Fibroblast of peridontal ligament (primary cell): ENCODE data around the gene RNF207.

Experiments used
- DNase-seq: peaks from one replicate; pipeline ENCODE4 v3.0.0-alpha.2; 2010; ENCODE audit errors: extremely low read depth

Gene RNF207, protein sequence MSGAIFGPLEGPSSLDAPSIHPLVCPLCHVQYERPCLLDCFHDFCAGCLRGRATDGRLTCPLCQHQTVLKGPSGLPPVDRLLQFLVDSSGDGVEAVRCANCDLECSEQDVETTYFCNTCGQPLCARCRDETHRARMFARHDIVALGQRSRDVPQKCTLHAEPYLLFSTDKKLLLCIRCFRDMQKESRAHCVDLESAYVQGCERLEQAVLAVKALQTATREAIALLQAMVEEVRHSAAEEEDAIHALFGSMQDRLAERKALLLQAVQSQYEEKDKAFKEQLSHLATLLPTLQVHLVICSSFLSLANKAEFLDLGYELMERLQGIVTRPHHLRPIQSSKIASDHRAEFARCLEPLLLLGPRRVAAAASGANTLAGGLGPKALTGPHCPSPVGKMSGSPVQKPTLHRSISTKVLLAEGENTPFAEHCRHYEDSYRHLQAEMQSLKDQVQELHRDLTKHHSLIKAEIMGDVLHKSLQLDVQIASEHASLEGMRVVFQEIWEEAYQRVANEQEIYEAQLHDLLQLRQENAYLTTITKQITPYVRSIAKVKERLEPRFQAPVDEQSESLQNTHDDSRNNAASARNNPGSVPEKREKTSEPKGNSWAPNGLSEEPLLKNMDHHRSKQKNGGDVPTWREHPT

GRCh38 chr1:6205849-6206519 lies at the start of gene RNF207:
Gene RNF207 (plus strand): TSS chr1:6206119. CDS start chr1:6206536, 417 bp downstream.
- peak; percentile 30 for DNase-seq

DNA sequence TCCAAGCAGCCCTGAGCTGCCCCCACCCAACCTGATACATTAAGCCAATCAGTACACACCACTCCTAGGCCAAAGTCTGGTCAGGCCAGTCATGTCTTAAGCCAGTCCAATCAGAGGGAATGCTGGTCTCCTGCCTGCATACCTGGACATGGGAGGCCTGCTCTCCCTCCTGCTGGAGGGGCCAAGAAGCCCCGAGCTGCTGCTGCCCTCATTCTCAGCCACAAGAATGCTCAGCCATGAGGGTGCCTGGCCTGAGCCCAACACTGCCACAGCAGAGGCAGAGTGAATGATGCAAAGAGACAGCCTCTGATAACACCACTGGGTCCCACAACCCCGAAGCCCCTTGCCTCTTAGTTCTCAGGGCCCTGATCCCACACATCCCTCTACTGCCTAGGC lies 48.8 kb upstream of the RNF207 start:
- no peak for DNase-seq

GRCh38 chr1:6157528-6158174 lies 48.3 kb upstream of the RNF207 start:
- no peak for DNase-seq

DNA sequence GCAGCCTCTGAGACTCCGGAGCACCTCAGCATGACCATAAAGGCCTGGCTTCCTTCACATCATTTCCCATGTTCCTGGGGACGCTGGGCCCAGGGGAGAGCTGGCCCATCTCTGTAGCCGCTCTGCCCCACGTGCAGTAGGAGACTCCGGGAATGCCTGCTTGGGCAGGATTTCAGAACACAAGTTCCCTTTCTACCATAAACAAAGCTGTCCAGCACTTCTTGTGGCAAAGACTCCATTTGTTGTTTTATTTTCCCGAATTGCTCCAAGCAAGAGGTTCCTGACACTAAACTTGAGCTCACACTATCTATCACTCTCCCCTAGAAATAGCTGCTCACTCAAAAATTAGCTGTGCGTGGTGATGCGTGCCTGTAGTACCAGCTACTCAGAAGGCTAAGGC lies 47.7 kb upstream of the RNF207 start:
- DNase-seq = no peak

GRCh38 chr1:6162341-6162740 lies 43.6 kb upstream of the RNF207 start:
- DNase-seq = no peak

DNA sequence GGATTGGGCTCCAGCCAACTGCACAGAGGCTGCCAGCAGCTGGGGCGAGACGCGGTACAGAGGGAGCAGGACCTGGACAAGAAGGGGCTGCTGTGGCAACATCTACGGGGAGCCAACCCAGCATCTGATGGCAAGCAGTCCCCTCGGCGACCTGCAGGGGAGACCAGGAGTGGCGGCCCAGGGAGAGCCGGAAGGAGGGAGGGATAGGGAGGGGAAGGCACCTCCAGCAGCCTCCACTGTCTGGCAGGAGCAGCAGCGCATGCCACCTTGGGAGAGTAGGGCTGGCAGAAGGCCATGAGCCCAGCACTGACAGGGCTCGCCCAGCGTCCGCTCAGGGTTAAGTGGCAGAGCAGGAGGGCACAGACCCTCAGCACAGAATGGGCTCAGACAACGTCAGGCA lies 43.1 kb upstream of the RNF207 start:
- DNase-seq = no peak

DNA sequence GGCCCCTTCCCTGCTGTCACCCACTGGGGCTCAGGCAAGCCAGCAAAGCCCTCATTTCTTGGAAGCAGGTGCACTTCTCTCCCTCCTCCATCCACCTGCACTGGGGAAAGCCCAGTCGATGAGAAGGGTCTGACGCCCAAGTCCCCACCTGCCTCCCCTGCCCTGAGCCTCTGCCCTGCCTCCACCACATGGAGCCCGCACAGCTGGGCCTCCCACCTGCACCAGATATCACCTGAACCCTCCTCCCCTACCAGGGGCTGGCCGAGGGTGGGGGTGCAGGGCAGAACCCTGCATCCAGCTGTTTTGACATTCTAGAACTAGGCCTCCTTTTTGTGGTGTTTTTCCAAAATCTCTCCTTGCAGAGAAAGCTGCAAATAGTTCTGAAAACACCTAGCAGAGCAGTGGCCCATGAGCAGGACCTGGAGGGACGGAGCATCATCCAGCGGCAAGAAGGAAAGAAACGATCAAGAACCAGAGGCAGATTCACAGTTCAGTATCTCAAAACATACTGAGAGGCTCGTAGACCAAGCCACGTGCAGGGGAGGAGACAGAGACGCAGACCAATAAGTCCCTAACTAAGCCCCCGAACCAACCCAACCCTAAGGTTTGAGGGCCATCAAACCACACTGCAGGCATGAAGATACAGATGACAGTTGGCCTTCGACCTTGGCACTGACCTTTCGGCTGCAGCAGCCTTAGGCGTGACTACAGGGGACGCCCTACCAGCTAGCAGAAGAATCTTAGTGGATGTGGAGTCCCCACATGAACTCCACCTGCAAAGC lies 42.5 kb upstream of the RNF207 start:
- no peak for DNase-seq

DNA sequence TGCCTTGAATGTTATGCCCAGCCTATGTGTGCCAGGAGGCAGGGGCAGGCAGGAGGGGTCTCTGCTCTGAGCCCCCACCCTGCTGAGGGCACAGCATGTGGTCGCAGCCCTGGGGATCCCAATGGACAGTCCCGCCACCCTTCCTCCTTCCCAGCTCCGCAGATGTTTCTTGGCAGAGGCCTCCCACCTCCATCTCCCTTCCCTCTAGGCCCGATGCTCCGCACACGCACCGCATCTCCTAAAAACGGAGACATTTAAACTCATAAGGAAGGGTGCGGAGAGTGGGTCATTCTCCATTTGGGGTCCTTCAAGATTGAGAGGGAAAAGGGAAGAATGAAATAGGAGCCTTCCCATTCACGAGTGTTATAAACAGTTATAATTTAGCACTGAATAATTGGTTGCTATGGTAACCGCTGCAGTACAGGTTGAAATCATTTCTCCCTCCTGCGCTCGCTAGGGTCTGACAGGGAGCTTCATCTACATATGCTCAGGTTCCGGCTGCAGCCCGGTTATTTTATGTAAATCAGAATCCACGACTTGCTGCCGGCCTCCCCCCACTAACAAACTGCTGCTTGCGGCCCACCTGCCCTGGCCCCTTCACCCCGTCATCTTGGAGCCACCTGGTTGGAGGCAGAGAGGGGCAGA lies 41.8 kb upstream of the RNF207 start:
- DNase-seq = no peak

DNA sequence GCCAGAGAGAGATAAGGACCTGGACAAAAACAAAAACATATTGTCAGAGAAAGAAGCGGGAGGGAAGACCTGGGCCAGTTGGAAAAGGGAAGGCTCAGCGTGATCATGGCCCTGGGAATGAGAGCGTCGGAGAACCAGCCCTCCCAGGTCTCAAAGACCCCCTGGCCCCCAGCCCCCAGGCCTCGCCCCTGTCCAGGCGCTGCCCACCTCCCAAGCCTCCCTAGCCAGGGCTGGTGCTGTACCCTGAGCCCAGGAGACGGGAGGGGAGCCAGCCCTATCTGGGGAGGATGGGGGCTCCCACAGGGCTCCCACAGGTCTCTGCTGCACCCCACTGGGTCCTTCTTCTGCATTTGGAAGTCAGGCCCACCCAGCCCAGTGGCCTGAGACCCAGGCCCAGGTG lies 40.9 kb upstream of the RNF207 start:
- no peak for DNase-seq

GRCh38 chr1:6165441-6165985 lies 40.4 kb upstream of the RNF207 start:
- DNase-seq = no peak

GRCh38 chr1:6166221-6166620 lies 39.7 kb upstream of the RNF207 start:
- no peak for DNase-seq

DNA sequence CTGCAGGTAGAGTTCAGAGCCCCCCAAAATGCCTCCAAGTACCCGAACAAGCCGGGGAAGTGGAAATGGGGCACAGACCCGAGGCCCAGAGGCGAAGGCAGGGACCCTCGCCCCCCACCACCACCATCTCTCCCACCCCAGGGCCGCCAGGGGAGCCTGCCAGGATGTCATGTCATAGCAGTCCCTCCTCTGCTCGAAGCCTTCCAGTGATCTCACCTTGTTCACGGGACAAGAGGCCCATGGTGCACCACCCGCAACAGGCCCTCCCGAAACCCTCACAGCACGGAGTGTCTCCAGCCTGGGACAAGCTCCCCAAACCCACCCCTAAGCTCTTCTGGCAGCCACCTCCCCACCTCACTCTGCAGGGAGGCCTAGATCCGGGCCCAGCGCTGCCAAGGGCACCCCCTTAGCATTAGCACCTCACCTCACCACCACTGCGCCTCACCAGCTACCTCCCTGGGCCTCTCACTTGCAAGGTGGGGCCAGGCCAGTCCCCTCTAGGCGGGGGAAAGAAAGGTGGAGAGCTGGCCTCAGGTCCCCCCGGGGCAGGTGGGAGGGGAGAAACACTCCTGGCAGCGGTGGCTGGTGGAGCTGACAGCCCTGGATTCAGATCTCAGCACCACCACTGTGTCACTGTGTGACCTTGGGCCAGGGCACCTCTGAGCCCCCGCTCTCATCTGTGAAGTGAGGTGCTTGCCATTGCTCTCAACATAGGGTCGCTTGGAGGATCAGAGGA lies 39.1 kb upstream of the RNF207 start:
- no peak for DNase-seq

DNA sequence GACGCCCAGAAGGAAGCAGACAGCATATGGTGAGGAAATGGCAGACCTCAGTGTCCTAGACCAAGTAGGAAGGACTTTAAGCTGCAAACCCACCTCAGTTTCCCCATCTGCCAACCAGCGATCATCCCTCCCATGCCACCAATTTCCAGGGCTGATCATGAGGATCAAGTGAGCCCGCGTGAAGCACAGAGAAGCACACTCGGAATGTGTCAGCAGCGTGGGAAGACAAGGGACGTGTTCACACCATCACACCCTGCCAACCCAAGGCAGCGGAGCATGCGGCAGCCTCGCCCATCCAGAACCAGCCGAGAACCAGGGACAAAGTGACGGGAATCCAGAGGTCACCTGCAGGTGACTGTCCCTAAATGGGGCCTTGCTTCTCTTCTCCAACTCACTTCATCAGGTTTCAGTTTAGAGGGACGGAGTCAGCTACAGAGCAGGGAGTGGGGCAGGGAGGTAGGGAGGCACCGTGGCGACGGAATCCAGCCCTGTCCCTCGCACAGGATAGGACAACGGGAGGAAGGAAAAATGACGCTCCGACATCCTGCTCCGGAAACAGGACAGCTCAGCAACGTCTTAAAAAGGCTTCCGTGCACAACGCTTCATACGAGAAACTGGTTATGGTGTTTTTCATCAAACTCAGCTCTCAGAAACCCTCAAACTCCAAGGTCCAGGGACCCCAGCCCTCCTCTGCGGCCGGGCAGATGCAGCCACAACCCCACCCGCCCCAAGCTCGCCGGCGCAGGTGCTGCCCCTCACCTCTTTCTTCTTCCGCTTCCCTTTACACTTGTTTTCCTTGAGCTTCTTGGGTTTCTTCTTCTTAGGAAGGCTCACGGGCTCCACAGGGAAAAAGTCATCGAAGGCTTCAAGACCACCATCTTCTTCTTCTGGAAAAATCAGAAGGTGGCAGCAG lies 38.3 kb upstream of the RNF207 start:
- no peak for DNase-seq

GRCh38 chr1:6168947-6169586 lies 36.9 kb upstream of the RNF207 start:
- no peak for DNase-seq

DNA sequence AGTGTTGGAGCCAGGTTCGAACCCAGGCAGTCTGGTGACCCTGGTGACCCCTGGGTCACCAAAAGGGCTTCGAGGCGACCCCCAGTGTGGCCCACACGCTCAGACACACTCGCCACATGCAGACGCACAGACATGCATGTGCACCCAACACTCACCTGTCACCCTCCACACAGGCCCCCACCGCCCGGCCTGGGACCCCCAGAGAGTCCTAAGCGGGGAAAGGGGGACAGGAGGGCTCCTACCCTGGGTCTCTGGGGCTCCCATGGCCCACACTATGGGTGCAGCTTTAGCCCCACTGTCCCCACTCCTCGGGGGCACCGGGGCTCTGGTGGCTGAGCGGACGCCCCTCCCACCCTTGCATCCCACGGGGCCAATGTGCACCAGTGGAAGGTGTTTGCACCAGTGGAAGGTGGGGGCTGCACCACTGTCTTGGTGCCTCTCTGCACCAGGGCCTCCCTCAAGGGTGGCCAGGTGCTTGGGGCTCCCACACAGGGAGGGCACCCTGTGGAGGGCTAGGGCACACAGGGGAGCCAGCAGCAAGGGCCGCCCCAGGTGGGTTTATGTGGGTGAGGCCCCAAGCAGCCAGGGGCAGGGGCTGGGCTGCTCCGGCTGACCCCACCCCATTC lies 35.7 kb upstream of the RNF207 start:
- DNase-seq = no peak

- DNase-seq = no peak
Observed at GRCh38 chr1:6170742-6171201, 35.1 kb upstream of the RNF207 start.

DNA sequence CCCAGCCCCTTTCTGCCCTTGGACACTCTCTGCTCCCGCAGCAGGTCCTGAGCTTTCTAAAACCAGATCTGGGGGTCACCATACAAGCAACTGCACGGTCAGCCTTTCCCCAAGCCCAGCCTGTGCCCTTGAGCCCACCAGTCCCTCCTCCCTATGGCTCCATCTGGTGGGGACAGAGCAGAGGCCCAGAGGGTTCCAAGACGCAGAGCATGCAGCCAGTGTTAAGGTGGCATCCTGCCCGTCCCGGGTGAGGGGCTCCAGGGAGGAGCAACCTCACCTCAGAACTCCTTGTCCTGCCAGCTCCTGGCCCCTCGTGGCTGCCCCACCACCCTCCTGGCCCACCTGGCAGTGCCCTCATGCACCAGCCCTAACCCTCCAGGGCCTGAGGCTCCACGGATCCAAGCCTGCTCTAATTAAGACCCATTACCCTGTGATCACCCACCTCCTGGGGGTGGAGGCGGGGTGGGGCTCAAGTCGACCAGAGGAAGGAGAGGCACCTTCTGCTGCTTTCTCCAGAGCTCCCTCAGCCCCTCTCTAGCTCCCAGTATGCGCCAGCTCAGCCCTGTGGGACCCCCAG lies 34.3 kb upstream of the RNF207 start:
- DNase-seq = no peak

GRCh38 chr1:6172549-6172948 lies 33.4 kb upstream of the RNF207 start:
- no peak for DNase-seq
